Spleen (tissue), 11 donors: Measurements from ENCODE around the gene VNN1. TPM values are rescaled to one million over a fixed set of nuclear protein-coding genes. Genes with fewer than 3 reads are reported as not detected.

ENCODE experiments used
- DNase-seq: peaks from one replicate; pipeline ENCODE4 v3.0.0-alpha.2; 2020
- H3K27ac ChIP-seq, 8 donors: fragments of 200-600 bp; sonication (generic) in 7 of 8; 1 replicate in 4 of 8; 2 replicates in 4 of 8; pipeline versions ENCODE4 v1.5.0 to v1.8.0; 2016 to 2021; ENCODE audit warnings: inconsistent platforms in 4 of 8, mild to moderate bottlenecking in 4 of 8, moderate library complexity in 1 of 8
- H3K27me3 ChIP-seq, 7 donors: fragments of 200-600 bp; sonication (generic) in 6 of 7; replicated peaks in 1 of 7; 1 replicate in 4 of 7; 2 replicates in 3 of 7; pipeline versions ENCODE4 v1.5.0 to v1.8.0; 2016 to 2021; ENCODE audit warnings: inconsistent platforms in 3 of 7, mild to moderate bottlenecking in 1 of 7
- H3K36me3 ChIP-seq, 6 donors: fragments of 200-600 bp; sonication (generic) in 5 of 6; 1 replicate in 4 of 6; 2 replicates in 2 of 6; pipeline versions ENCODE4 v1.5.0 to v1.8.0; 2016 to 2021; ENCODE audit warnings: inconsistent platforms in 2 of 6
- H3K4me1 ChIP-seq, 6 donors: fragments of 200-600 bp; sonication (generic) in 5 of 6; 1 replicate in 3 of 6; 2 replicates in 3 of 6; pipeline versions ENCODE4 v1.5.0 to v1.8.0; 2016 to 2021; ENCODE audit warnings: inconsistent platforms in 3 of 6
- H3K4me3 ChIP-seq, 8 donors: fragments of 200-600 bp; sonication (generic) in 7 of 8; 1 replicate in 4 of 8; 2 replicates in 4 of 8; pipeline versions ENCODE4 v1.5.0 to v1.8.0; 2016 to 2021; ENCODE audit warnings: inconsistent platforms in 4 of 8, mild to moderate bottlenecking in 4 of 8, moderate library complexity in 2 of 8
- H3K9me3 ChIP-seq, 8 donors: fragments of 200-600 bp; sonication (generic) in 7 of 8; 1 replicate in 4 of 8; 2 replicates in 4 of 8; pipeline versions ENCODE4 v1.5.0 to v1.8.0; 2016 to 2021; ENCODE audit warnings: inconsistent platforms in 4 of 8
- CTCF ChIP-seq, 11 experiments: fragments of 200-600 bp in 7 of 11; fragments of 450-650 bp in 4 of 11; sonication (generic) in 4 of 11; IDR thresholded peaks in 8 of 11; conservative IDR thresholded peaks in 3 of 11; 1 replicate in 7 of 11; 2 replicates in 4 of 11; pipeline versions ENCODE4 v1.4.0 to v1.8.0; 2016 to 2021; ENCODE audit warnings: antibody characterized with exemption in 11 of 11, inconsistent platforms in 4 of 11, mild to moderate bottlenecking in 1 of 11
- POLR2A ChIP-seq, 3 donors: fragments of 450-650 bp; IDR thresholded peaks; one replicate each; pipeline ENCODE4 v1.5.1; 2017; ENCODE audit warnings: antibody characterized with exemption in 3 of 3, mild to moderate bottlenecking in 1 of 3
- POLR2AphosphoS5 ChIP-seq, 3 donors: sonication (generic); formaldehyde crosslinking; IDR thresholded peaks; one replicate each; pipeline ENCODE4 v1.5.1; 2017; ENCODE audit warnings: antibody characterized with exemption in 3 of 3
- WGBS, 5 donors: extraction: QIAGEN DNeasy Blood & Tissue Kit in 3 of 5; methylation state at CpG; one replicate each; pipeline versions ENCODE4 v1.1.5 to v1.1.7; 2013 to 2018; 5-methylcytosine and 5-hydroxymethylcytosine counted together
- intact Hi-C: fragments of 100-400 bp; cut with DNase I; formaldehyde crosslinking; loops from one replicate; pipeline ENCODE4 v1.15.0; 2023; ENCODE audit warnings: low total_unique reads
- polyA plus RNA-seq, 3 donors: library from polyadenylated mRNA; stranded (reverse); fragments of 200-250 nt; gene quantifications; one replicate each; pipeline ENCODE4 v1.2.1, GENCODE V29; 2013
- total RNA-seq, 7 donors: library from RNA; depleted of rRNA in 3 of 7; stranded (reverse); fragments of >200 nt in 3 of 7; fragmentation: NEBNext Ultra II Directional in 4 of 7; extraction: Animal tissue kit (Norgen Biotek cat#: 25700) in 4 of 7; gene quantifications; one replicate each; pipeline versions ENCODE4 v1.1.0 to v1.2.1, GENCODE V29; 2016 to 2021
- donor health status: healthy with polysubstance abuse.
- donor health status: DM: no; HTN: no; CAD: no; lungs with moderate emphysema.
- donor health status: DM: no; HTN: no; CAD: no.
- donor health status: Bipolar disorder and iron deficiency.
- donor health status: healthy.
- donor health status: DM: no; HTN: no; CAD: no.
- donor health status: DM: yes; HTN: yes; CAD: no.

VNN1 gene
- total and polyA plus RNA-seq, 10 donors = 2.3 to 44.2 (median 7.2) TPM

GRCh38 chr6:132698608-132699007 lies 15.2 kb downstream of the VNN1 start:
- no peak for TF ChIP-seq POLR2AphosphoS5 (IDR thresholded peaks at IDR 0.05)
- no peak for TF ChIP-seq CTCF (IDR thresholded peaks at IDR 0.05 in 8 of 11, conservative IDR thresholded peaks at IDR 0.05 in 3 of 11)
- no peak for TF ChIP-seq POLR2A (IDR thresholded peaks at IDR 0.05)
- H3K4me3 ChIP-seq = no peak overlapping the region
- H3K27me3 ChIP-seq = peaks cover 0 to 9% (median 0%) of the 10 kb centered on the region in 7 donors
- intact Hi-C loops = no loop called here
- H3K27ac ChIP-seq = no peak overlapping the region
- H3K36me3 ChIP-seq = peaks cover 0 to 16% (median 0%) of the 10 kb centered on the region in 6 donors
- no peak for DNase-seq
- H3K9me3 ChIP-seq = peaks cover 4 to 28% (median 22%) of the 10 kb centered on the region in 8 donors
- no peaks in the 10 kb centered on the region for H3K4me1 ChIP-seq
- WGBS, 5 donors = 0 to 54% (median 27%) methylated on average over 1 of the region's 1 CpG

- no peak for DNase-seq
- Histone ChIP-seq H3K4me1 (no peaks in the 10 kb centered on the region), H3K27me3 (no peaks in the 10 kb centered on the region), H3K9me3 (peaks cover 4 to 28% (median 22%) of the 10 kb centered on the region in 8 donors), H3K27ac (no peak overlapping the region), H3K36me3 (peaks cover 0 to 35% (median 0%) of the 10 kb centered on the region in 6 donors), H3K4me3 (no peak overlapping the region)
- TF ChIP-seq POLR2AphosphoS5 (IDR thresholded peaks at IDR 0.05) (no peak), CTCF (IDR thresholded peaks at IDR 0.05 in 8 of 11, conservative IDR thresholded peaks at IDR 0.05 in 3 of 11) (no peak), POLR2A (IDR thresholded peaks at IDR 0.05) (no peak)
- 0 to 51% (median 37%) methylated on average over 1 of the region's 1 CpG for WGBS, 5 donors
- intact Hi-C loops = no loop called here
These were observed 18.1 kb downstream of the VNN1 start for GRCh38 chr6:132695773-132696172.

GRCh38 chr6:132693478-132693877 lies 20.4 kb downstream of the VNN1 start:
- H3K4me1 ChIP-seq = no peaks in the 10 kb centered on the region
- DNase-seq = no peak
- TF ChIP-seq POLR2A (IDR thresholded peaks at IDR 0.05) = no peak
- no peak for TF ChIP-seq POLR2AphosphoS5 (IDR thresholded peaks at IDR 0.05)
- no peak for TF ChIP-seq CTCF (IDR thresholded peaks at IDR 0.05 in 8 of 11, conservative IDR thresholded peaks at IDR 0.05 in 3 of 11)
- intact Hi-C loops = no loop called here
- peaks cover 0 to 10% (median 0%) of the 10 kb centered on the region in 7 donors for H3K27me3 ChIP-seq
- H3K9me3 ChIP-seq = peaks cover 4 to 28% (median 22%) of the 10 kb centered on the region in 8 donors
- 60 to 92% (median 64%) methylated on average over 3 of the region's 3 CpGs for WGBS, 5 donors
- no peak overlapping the region for H3K27ac ChIP-seq
- H3K4me3 ChIP-seq = no peak overlapping the region
- peaks cover 0 to 46% (median 0%) of the 10 kb centered on the region in 6 donors for H3K36me3 ChIP-seq

GRCh38 chr6:132690678-132691077 lies 23.2 kb downstream of the VNN1 start:
- no peak for DNase-seq
- Histone ChIP-seq H3K9me3 (peaks cover 0 to 11% (median 6%) of the 10 kb centered on the region in 8 donors), H3K27me3 (peaks cover 0 to 10% (median 0%) of the 10 kb centered on the region in 7 donors), H3K4me1 (no peaks in the 10 kb centered on the region), H3K4me3 (no peak overlapping the region), H3K27ac (no peak overlapping the region), H3K36me3 (peaks cover 0 to 56% (median 0%) of the 10 kb centered on the region in 6 donors)
- WGBS, 5 donors = 89 to 93% (median 92%) methylated on average over 4 of the region's 4 CpGs
- TF ChIP-seq POLR2A (IDR thresholded peaks at IDR 0.05) (no peak), CTCF (IDR thresholded peaks at IDR 0.05 in 8 of 11, conservative IDR thresholded peaks at IDR 0.05 in 3 of 11) (no peak), POLR2AphosphoS5 (IDR thresholded peaks at IDR 0.05) (no peak)
- intact Hi-C loops = no loop called here
